SH-SY5Y (cell line): ENCODE data around the gene GSPT1.

ENCODE experiments used
- GATA2 ChIP-seq: IDR thresholded peaks from 2 replicates; pipeline ENCODE4 v1.6.1; 2011; ENCODE audit warnings: mild to moderate bottlenecking, low read depth, low read length
- GATA3 ChIP-seq: IDR thresholded peaks from 2 replicates; pipeline ENCODE4 v1.6.1; 2011; ENCODE audit warnings: low read depth, mild to moderate bottlenecking, low read length, moderate library complexity

- TF ChIP-seq GATA2, result no peak
- no peak for TF ChIP-seq GATA3
Observed at GRCh38 chr16:11870399-11870798, 45.4 kb downstream of the GSPT1 start.
